Activated T-helper 2 cell treated with anti-CD3 and anti-CD28 coated beads, Interferon-gamma antibody, Interleukin-2, Interleukin-4, amounts not matched to agents 10 μg/mL and 5 μg/mL and 100 μg/mL, durations not matched to agents 14 hours and 24 hours and 36 hours (primary cell): ENCODE measurements around the gene TRIP12. TPM values are rescaled to one million over a fixed set of nuclear protein-coding genes. Genes with fewer than 3 reads are reported as not detected.
"Not testable (repeated sequence)": the region's sequence is repeated elsewhere in the genome, so short reads cannot be mapped to it uniquely, and the experiment has no call there.

Experiments
- DNase-seq: peaks from one replicate; pipeline ENCODE4 v3.0.0; 2021; ENCODE audit warnings: low spot score
- H3K27ac Mint-ChIP-seq: one replicate; pipeline ENCODE4 v1.8.0; 2021; ENCODE audit warnings: mixed read lengths
- H3K27me3 Mint-ChIP-seq: one replicate; pipeline ENCODE4 v1.8.0; 2021; ENCODE audit warnings: low read depth, mixed read lengths
- H3K36me3 Mint-ChIP-seq: one replicate; pipeline ENCODE4 v1.8.0; 2021; ENCODE audit warnings: low read depth, mixed read lengths
- H3K4me1 Mint-ChIP-seq: one replicate; pipeline ENCODE4 v1.8.0; 2021; ENCODE audit warnings: low read depth, mixed read lengths
- H3K4me3 Mint-ChIP-seq: one replicate; pipeline ENCODE4 v1.8.0; 2021; ENCODE audit warnings: low read depth, mild to moderate bottlenecking, moderate library complexity, mixed read lengths
- H3K9me3 Mint-ChIP-seq: one replicate; pipeline ENCODE4 v1.8.0; 2021; ENCODE audit warnings: mixed read lengths
- intact Hi-C: fragments of 100-400 bp; cut with micrococcal nuclease; formaldehyde crosslinking; loops from one replicate; pipeline ENCODE4 v1.15.1; 2023
- total RNA-seq: library from RNA; stranded (reverse); gene quantifications from 2 replicates; pipeline ENCODE4 v1.2.3, GENCODE V29; 2022

Gene TRIP12
- total RNA-seq, 1 donor from 2014 or later = 256 TPM

GRCh38 chr2:229937537-229937936 lies 15.7 kb upstream of the TRIP12 start:
- Mint-ChIP-seq H3K4me1 (peaks cover 2% of the 10 kb centered on the region), H3K4me3 (no peak overlapping the region), H3K36me3 (no peaks in the 10 kb centered on the region), H3K9me3 (no peaks in the 10 kb centered on the region), H3K27ac (no peak overlapping the region), H3K27me3 (no peaks in the 10 kb centered on the region)
- no peak for DNase-seq
- intact Hi-C loops = no loop called here

GRCh38 chr2:229931241-229931640 lies 9.4 kb upstream of the TRIP12 start:
- DNase-seq = no peak
- Mint-ChIP-seq H3K9me3 (no peaks in the 10 kb centered on the region), H3K4me1 (peaks cover 5% of the 10 kb centered on the region), H3K27me3 (no peaks in the 10 kb centered on the region), H3K36me3 (no peaks in the 10 kb centered on the region), H3K27ac (no peak overlapping the region), H3K4me3 (no peak overlapping the region)
- intact Hi-C loops = no loop called here

- H3K4me3 Mint-ChIP-seq = no peak overlapping the region
- peaks cover 6% of the 10 kb centered on the region for H3K4me1 Mint-ChIP-seq
- no peaks in the 10 kb centered on the region for H3K36me3 Mint-ChIP-seq
- no peak for DNase-seq
- intact Hi-C loops = no loop called here
- H3K9me3 Mint-ChIP-seq = no peaks in the 10 kb centered on the region
- no peak overlapping the region for H3K27ac Mint-ChIP-seq
- H3K27me3 Mint-ChIP-seq = no peaks in the 10 kb centered on the region
Observed at GRCh38 chr2:229930656-229931055, 8.8 kb upstream of the TRIP12 start.

GRCh38 chr2:229927817-229928321 lies 6.1 kb upstream of the TRIP12 start:
- Mint-ChIP-seq H3K27me3 (no peaks in the 10 kb centered on the region), H3K27ac (no peak overlapping the region), H3K4me3 (no peak overlapping the region), H3K9me3 (no peaks in the 10 kb centered on the region), H3K36me3 (no peaks in the 10 kb centered on the region), H3K4me1 (peaks cover 16% of the 10 kb centered on the region)
- no peak for DNase-seq
- intact Hi-C loops = loop anchor here (10.0 kb wide), 1 partner anchor 137 kb away; the partner anchor contains the start of gene SLC16A14

GRCh38 chr2:229925201-229925600 lies 3.4 kb upstream of the TRIP12 start:
- Mint-ChIP-seq H3K36me3 (peaks cover 4% of the 10 kb centered on the region), H3K27ac (no peak overlapping the region), H3K4me1 (peaks cover 20% of the 10 kb centered on the region), H3K9me3 (no peaks in the 10 kb centered on the region), H3K4me3 (peak overlapping the region; percentile 35), H3K27me3 (no peaks in the 10 kb centered on the region)
- intact Hi-C loops = loop anchor here (10.0 kb wide), 1 partner anchor 140 kb away; the partner anchor contains the start of gene SLC16A14
- DNase-seq = no peak

- not testable (repeated sequence) for H3K9me3 Mint-ChIP-seq, H3K27me3 Mint-ChIP-seq, H3K27ac Mint-ChIP-seq, DNase-seq
- intact Hi-C loops = loop anchor here (5.0 to 10.0 kb wide), 2 partner anchors 140 to 738 kb away; partner anchors contain the start of gene SLC16A14
- Mint-ChIP-seq H3K4me3 (peak overlapping the region; percentile 21), H3K36me3 (peaks cover 10% of the 10 kb centered on the region), H3K4me1 (peaks cover 27% of the 10 kb centered on the region)
Observed at GRCh38 chr2:229924541-229924940, 2.7 kb upstream of the TRIP12 start.

GRCh38 chr2:229922449-229923386 lies 909 bp upstream of the TRIP12 start, which contains the start of gene FBXO36:
Gene FBXO36 (plus strand): TSS chr2:229922503. CDS start chr2:229922514, 11 bp downstream.
- Mint-ChIP-seq H3K9me3 (no peaks in the 10 kb centered on the region), H3K27ac (peak within 1 kb of the TSS; percentile 98), H3K4me3 (peak within 1 kb of the TSS; percentile 100), H3K36me3 (peaks cover 22% of the 10 kb centered on the region), H3K4me1 (peaks cover 34% of the 10 kb centered on the region), H3K27me3 (no peaks in the 10 kb centered on the region)
- peak; percentile 87 for DNase-seq
- intact Hi-C loops = loop anchor here (1.0 to 10.0 kb wide), 3 partner anchors 100 to 740 kb away; partner anchors contain the start of gene SLC16A14

- peak; percentile 51 for DNase-seq
- H3K4me3 Mint-ChIP-seq = peak overlapping the region; percentile 100
- peaks cover 30% of the 10 kb centered on the region for H3K4me1 Mint-ChIP-seq
- H3K36me3 Mint-ChIP-seq = peaks cover 32% of the 10 kb centered on the region
- H3K27ac Mint-ChIP-seq = peak overlapping the region; percentile 98
- H3K27me3 Mint-ChIP-seq = no peaks in the 10 kb centered on the region
- no peaks in the 10 kb centered on the region for H3K9me3 Mint-ChIP-seq
- intact Hi-C loops = loop anchor here (5.0 to 10.0 kb wide), 2 partner anchors 144 to 741 kb away; partner anchors contain the start of gene SLC16A14
Observed at GRCh38 chr2:229921101-229921891, 513 bp downstream of the TRIP12 start.

GRCh38 chr2:229920011-229920641 lies 1.7 kb downstream of the TRIP12 start:
- Mint-ChIP-seq H3K36me3 (peaks cover 32% of the 10 kb centered on the region), H3K4me3 (peak overlapping the region; percentile 100), H3K27me3 (no peaks in the 10 kb centered on the region), H3K4me1 (peaks cover 25% of the 10 kb centered on the region), H3K9me3 (no peaks in the 10 kb centered on the region), H3K27ac (peak overlapping the region; percentile 98)
- intact Hi-C loops = loop anchor here (1.0 to 10.0 kb wide), 3 partner anchors 8 to 742 kb away; partner anchors contain the start of gene SLC16A14
- peak; percentile 14 for DNase-seq

- Mint-ChIP-seq H3K27ac (no peak overlapping the region), H3K9me3 (no peaks in the 10 kb centered on the region), H3K27me3 (no peaks in the 10 kb centered on the region), H3K4me1 (peaks cover 29% of the 10 kb centered on the region), H3K36me3 (peaks cover 41% of the 10 kb centered on the region), H3K4me3 (no peak overlapping the region)
- intact Hi-C loops = no loop called here
- DNase-seq = no peak
Observed at GRCh38 chr2:229917793-229918192, 4.0 kb downstream of the TRIP12 start.

- Mint-ChIP-seq H3K9me3 (no peaks in the 10 kb centered on the region), H3K27ac (no peak overlapping the region), H3K4me3 (no peak overlapping the region), H3K36me3 (peaks cover 30% of the 10 kb centered on the region), H3K27me3 (no peaks in the 10 kb centered on the region), H3K4me1 (peaks cover 42% of the 10 kb centered on the region)
- no peak for DNase-seq
- intact Hi-C loops = loop anchor here (5.0 kb wide), 1 partner anchor 132 kb away; no protein-coding TSS in a partner anchor
Observed at GRCh38 chr2:229914171-229914570, 7.6 kb downstream of the TRIP12 start.
